Vagina (tissue), 2 donors: ENCODE data around the gene ATIC. TPM values are rescaled to one million over a fixed set of nuclear protein-coding genes. Genes with fewer than 3 reads are reported as not detected.

ENCODE experiments used
- DNase-seq, 2 donors: peaks; one replicate each; pipeline ENCODE4 v3.0.0-alpha.2; 2017; ENCODE audit errors: extremely low spot score in 2 of 2
- H3K27ac ChIP-seq: fragments of 200-600 bp; sonication (generic); one replicate; pipeline ENCODE4 v1.5.1; 2019
- H3K27me3 ChIP-seq: fragments of 200-600 bp; sonication (generic); one replicate; pipeline ENCODE4 v1.5.1; 2019
- H3K36me3 ChIP-seq, 2 donors: fragments of 200-600 bp; sonication (generic); one replicate each; pipeline ENCODE4 v1.5.1; 2017 to 2019
- H3K4me1 ChIP-seq: fragments of 200-600 bp; sonication (generic); one replicate; pipeline ENCODE4 v1.5.1; 2019
- H3K4me3 ChIP-seq, 2 donors: fragments of 200-600 bp; sonication (generic); 1 replicate in 1 of 2; 2 replicates in 1 of 2; pipeline ENCODE4 v1.5.1; 2016 to 2019
- H3K9me3 ChIP-seq: fragments of 200-600 bp; sonication (generic); one replicate; pipeline ENCODE4 v1.5.1; 2019
- CTCF ChIP-seq, 3 experiments: fragments of 450-650 bp in 2 of 3; fragments of 200-600 bp in 1 of 3; sonication (generic) in 1 of 3; IDR thresholded peaks; one replicate each; pipeline ENCODE4 v1.5.1; 2017 to 2019; ENCODE audit warnings: antibody characterized with exemption in 3 of 3, mild to moderate bottlenecking in 2 of 3, moderate library complexity in 2 of 3
- POLR2A ChIP-seq, 2 donors: fragments of 450-650 bp; IDR thresholded peaks; one replicate each; pipeline ENCODE4 v1.6.1; 2017; ENCODE audit warnings: antibody characterized with exemption in 2 of 2, mild to moderate bottlenecking in 2 of 2, moderate library complexity in 2 of 2
- POLR2AphosphoS5 ChIP-seq, 2 donors: sonication (generic); formaldehyde crosslinking; IDR thresholded peaks; one replicate each; pipeline ENCODE4 v1.9.0; 2017; ENCODE audit warnings: antibody characterized with exemption in 2 of 2, mild to moderate bottlenecking in 2 of 2, low read depth in 1 of 2; ENCODE audit not compliant: insufficient read depth in 1 of 2
- intact Hi-C: fragments of 100-400 bp; cut with DNase I; formaldehyde crosslinking; loops from one replicate; pipeline ENCODE4 v1.15.1; 2023
- total RNA-seq: library from RNA; depleted of rRNA; stranded (reverse); fragments of >200 nt; gene quantifications from one replicate; pipeline ENCODE4 v1.2.3, GENCODE V29; 2016

Gene ATIC
- total RNA-seq, 1 donor from 2014 or later, result 75.6 TPM

- no peaks in the 10 kb centered on the region for H3K27me3 ChIP-seq
- H3K4me1 ChIP-seq, result no peaks in the 10 kb centered on the region
- no peak for DNase-seq
- H3K9me3 ChIP-seq, result no peaks in the 10 kb centered on the region
- TF ChIP-seq CTCF (IDR thresholded peaks at IDR 0.05) (no peak), POLR2A (IDR thresholded peaks at IDR 0.05) (no peak), POLR2AphosphoS5 (IDR thresholded peaks at IDR 0.05; ENCODE audit: insufficient read depth in 1 of 2, low read depth in 1 of 2) (no peak)
- peaks cover 0 to 41% of the 10 kb centered on the region in 2 donors for H3K36me3 ChIP-seq
- intact Hi-C loops, result no loop called here
- H3K4me3 ChIP-seq, result no peak overlapping the region
- H3K27ac ChIP-seq, result no peak overlapping the region
These were observed 51.8 kb downstream of the ATIC start for GRCh38 chr2:215363461-215364156.

- TF ChIP-seq POLR2A (IDR thresholded peaks at IDR 0.05) (no peak), CTCF (IDR thresholded peaks at IDR 0.05) (no peak), POLR2AphosphoS5 (IDR thresholded peaks at IDR 0.05; ENCODE audit: insufficient read depth in 1 of 2, low read depth in 1 of 2) (no peak)
- Histone ChIP-seq H3K9me3 (no peaks in the 10 kb centered on the region), H3K36me3 (peaks cover 0 to 41% of the 10 kb centered on the region in 2 donors), H3K27ac (no peak overlapping the region), H3K4me1 (no peaks in the 10 kb centered on the region), H3K4me3 (no peak overlapping the region), H3K27me3 (no peaks in the 10 kb centered on the region)
- DNase-seq, result no peak
- intact Hi-C loops, result no loop called here
These were observed 52.6 kb downstream of the ATIC start for GRCh38 chr2:215364157-215365155.

GRCh38 chr2:215365184-215365658, 53.4 kb downstream of the ATIC start:
- DNase-seq, result no peak
- Histone ChIP-seq H3K4me3 (no peak overlapping the region), H3K27me3 (no peaks in the 10 kb centered on the region), H3K27ac (no peak overlapping the region), H3K4me1 (no peaks in the 10 kb centered on the region), H3K36me3 (peaks cover 0 to 41% of the 10 kb centered on the region in 2 donors), H3K9me3 (no peaks in the 10 kb centered on the region)
- no peak for TF ChIP-seq POLR2AphosphoS5 (IDR thresholded peaks at IDR 0.05; ENCODE audit: insufficient read depth in 1 of 2, low read depth in 1 of 2)
- no peak for TF ChIP-seq POLR2A (IDR thresholded peaks at IDR 0.05)
- TF ChIP-seq CTCF (IDR thresholded peaks at IDR 0.05), result no peak
- intact Hi-C loops, result no loop called here

GRCh38 chr2:215366440-215367032, 54.7 kb downstream of the ATIC start:
- H3K27ac ChIP-seq, result no peak overlapping the region
- no peak for DNase-seq
- TF ChIP-seq POLR2AphosphoS5 (IDR thresholded peaks at IDR 0.05; ENCODE audit: insufficient read depth in 1 of 2, low read depth in 1 of 2) (no peak), POLR2A (IDR thresholded peaks at IDR 0.05) (no peak)
- H3K9me3 ChIP-seq, result no peaks in the 10 kb centered on the region
- H3K27me3 ChIP-seq, result no peaks in the 10 kb centered on the region
- H3K4me1 ChIP-seq, result no peaks in the 10 kb centered on the region
- intact Hi-C loops, result no loop called here
- H3K36me3 ChIP-seq, result peaks cover 0 to 39% of the 10 kb centered on the region in 2 donors
- H3K4me3 ChIP-seq, result no peak overlapping the region
